ENCODE measurements around the gene TAX1BP1. TPM values are rescaled to one million over a fixed set of nuclear protein-coding genes. Genes with fewer than 3 reads are reported as not detected.

Gene TAX1BP1
- total RNA-seq, 1 donor from 2014 or later: 64.7 TPM

GRCh38 chr7:27745064-27745583 is 5.2 kb downstream of the TAX1BP1 start:
- Mint-ChIP-seq H3K27me3 (no peaks in the 10 kb centered on the region), H3K4me1 (peaks cover 40% of the 10 kb centered on the region), H3K27ac (no peak overlapping the region), H3K9me3 (no peaks in the 10 kb centered on the region), H3K36me3 (ENCODE audit: low read depth) (peaks cover 27% of the 10 kb centered on the region), H3K4me3 (no peak overlapping the region)
- ATAC-seq (ENCODE audit: low read depth) (no peak), DNase-seq (no peak)
- ChIA-PET CTCF (interaction anchor here (0.5 to 1.9 kb wide), 6 partner anchors 21 to 176 kb away, joined by 3 to 5 read pairs (median 3); no protein-coding TSS in a partner anchor), POLR2A (no interaction called here)
- intact Hi-C loops (cut with micrococcal nuclease): no loop called here
- no peak for TF ChIP-seq CTCF (IDR thresholded peaks at IDR 0.05)

GRCh38 chr7:27746486-27746885 is 6.5 kb downstream of the TAX1BP1 start:
- ChIA-PET POLR2A (no interaction called here), CTCF (interaction anchor here (1.9 kb wide), 1 partner anchor 175 kb away, joined by 5 read pairs; no protein-coding TSS in a partner anchor)
- H3K36me3 Mint-ChIP-seq (ENCODE audit: low read depth): peaks cover 31% of the 10 kb centered on the region
- H3K27me3 Mint-ChIP-seq: no peaks in the 10 kb centered on the region
- no peak for TF ChIP-seq CTCF (IDR thresholded peaks at IDR 0.05)
- no peak for ATAC-seq (ENCODE audit: low read depth)
- H3K27ac Mint-ChIP-seq: no peak overlapping the region
- no peak for DNase-seq
- H3K4me1 Mint-ChIP-seq: peaks cover 31% of the 10 kb centered on the region
- intact Hi-C loops (cut with micrococcal nuclease): no loop called here
- no peaks in the 10 kb centered on the region for H3K9me3 Mint-ChIP-seq
- no peak overlapping the region for H3K4me3 Mint-ChIP-seq

- peaks cover 35% of the 10 kb centered on the region for H3K36me3 Mint-ChIP-seq (ENCODE audit: low read depth)
- no peak overlapping the region for H3K4me3 Mint-ChIP-seq
- no peaks in the 10 kb centered on the region for H3K27me3 Mint-ChIP-seq
- no peak for DNase-seq
- no peak for TF ChIP-seq CTCF (IDR thresholded peaks at IDR 0.05)
- intact Hi-C loops (cut with micrococcal nuclease): no loop called here
- H3K27ac Mint-ChIP-seq: no peak overlapping the region
- ATAC-seq (ENCODE audit: low read depth): no peak
- CTCF ChIA-PET: no interaction called here
- POLR2A ChIA-PET: no interaction called here
- no peaks in the 10 kb centered on the region for H3K9me3 Mint-ChIP-seq
- peaks cover 28% of the 10 kb centered on the region for H3K4me1 Mint-ChIP-seq
Observed at GRCh38 chr7:27746978-27747377, 7.0 kb downstream of the TAX1BP1 start.

GRCh38 chr7:27747589-27748368 is 7.8 kb downstream of the TAX1BP1 start:
- Mint-ChIP-seq H3K36me3 (ENCODE audit: low read depth) (peaks cover 38% of the 10 kb centered on the region), H3K4me1 (peaks cover 22% of the 10 kb centered on the region), H3K9me3 (no peaks in the 10 kb centered on the region), H3K4me3 (no peak overlapping the region), H3K27ac (no peak overlapping the region), H3K27me3 (no peaks in the 10 kb centered on the region)
- intact Hi-C loops (cut with micrococcal nuclease): no loop called here
- ChIA-PET POLR2A (no interaction called here), CTCF (no interaction called here)
- no peak for DNase-seq
- ATAC-seq (ENCODE audit: low read depth): no peak
- TF ChIP-seq CTCF (IDR thresholded peaks at IDR 0.05): no peak

- ChIA-PET POLR2A (no interaction called here), CTCF (no interaction called here)
- H3K36me3 Mint-ChIP-seq (ENCODE audit: low read depth): peaks cover 58% of the 10 kb centered on the region
- DNase-seq: no peak
- ATAC-seq (ENCODE audit: low read depth): no peak
- no peaks in the 10 kb centered on the region for H3K27me3 Mint-ChIP-seq
- TF ChIP-seq CTCF (IDR thresholded peaks at IDR 0.05): no peak
- intact Hi-C loops (cut with micrococcal nuclease): no loop called here
- no peaks in the 10 kb centered on the region for H3K9me3 Mint-ChIP-seq
- no peak overlapping the region for H3K27ac Mint-ChIP-seq
- peaks cover 10% of the 10 kb centered on the region for H3K4me1 Mint-ChIP-seq
- no peak overlapping the region for H3K4me3 Mint-ChIP-seq
Observed at GRCh38 chr7:27750316-27750715, 10.4 kb downstream of the TAX1BP1 start.
